Thyroid gland (tissue), 4 donors: Measurements from ENCODE around the gene CTXND1. TPM values are rescaled to one million over a fixed set of nuclear protein-coding genes. Genes with fewer than 3 reads are reported as not detected.

ENCODE experiments used
- DNase-seq, 2 donors: peaks; one replicate each; pipeline ENCODE4 v3.0.0-alpha.2; 2019
- H3K27ac ChIP-seq, 3 donors: fragments of 200-600 bp; sonication (generic); 1 replicate in 2 of 3; 2 replicates in 1 of 3; pipeline ENCODE4 v1.5.1; 2016 to 2019; ENCODE audit warnings: mild to moderate bottlenecking in 1 of 3, moderate library complexity in 1 of 3
- H3K27me3 ChIP-seq: fragments of 200-600 bp; sonication (generic); one replicate; pipeline ENCODE4 v1.5.1; 2019
- H3K36me3 ChIP-seq, 2 donors: fragments of 200-600 bp; sonication (generic); one replicate each; pipeline ENCODE4 v1.5.1; 2016 to 2019
- H3K4me1 ChIP-seq, 2 donors: fragments of 200-600 bp; sonication (generic); one replicate each; pipeline ENCODE4 v1.5.1; 2017 to 2019
- H3K4me3 ChIP-seq, 3 donors: fragments of 200-600 bp; sonication (generic); replicated peaks in 1 of 3; 1 replicate in 2 of 3; 2 replicates in 1 of 3; pipeline ENCODE4 v1.5.1; 2016; ENCODE audit warnings: mild to moderate bottlenecking in 1 of 3
- H3K9me3 ChIP-seq: fragments of 200-600 bp; sonication (generic); one replicate; pipeline ENCODE4 v1.5.1; 2017
- POLR2A ChIP-seq, 2 donors: fragments of 450-650 bp; IDR thresholded peaks; one replicate each; pipeline ENCODE4 v1.6.1; 2017; ENCODE audit warnings: antibody characterized with exemption in 2 of 2, mild to moderate bottlenecking in 2 of 2, moderate library complexity in 1 of 2
- WGBS, 2 donors: methylation state at CpG; one replicate each; pipeline ENCODE4 v1.1.5; 2017; 5-methylcytosine and 5-hydroxymethylcytosine counted together
- intact Hi-C: fragments of 100-400 bp; cut with DNase I; formaldehyde crosslinking; loops from one replicate; pipeline ENCODE4 v1.15.1; 2023
- total RNA-seq, 4 donors: library from RNA; depleted of rRNA; stranded (reverse); fragments of >200 nt; gene quantifications; one replicate each; pipeline ENCODE4 v1.2.3, GENCODE V29; 2016
- TF ChIP-seq, protein P1 (sequence below), 6 experiments: fragments of 200-600 bp in 3 of 6; fragments of 450-650 bp in 3 of 6; sonication (generic) in 3 of 6; IDR thresholded peaks; one replicate each; pipeline ENCODE4 v1.5.1; 2016 to 2019; ENCODE audit warnings: antibody characterized with exemption in 6 of 6, mild to moderate bottlenecking in 2 of 6, inconsistent platforms in 1 of 6, moderate library complexity in 1 of 6

CTXND1 gene
- total RNA-seq, 4 donors from 2014 or later = 0.13 to 0.27 (median 0.24) TPM; not detected in 1

DNA sequence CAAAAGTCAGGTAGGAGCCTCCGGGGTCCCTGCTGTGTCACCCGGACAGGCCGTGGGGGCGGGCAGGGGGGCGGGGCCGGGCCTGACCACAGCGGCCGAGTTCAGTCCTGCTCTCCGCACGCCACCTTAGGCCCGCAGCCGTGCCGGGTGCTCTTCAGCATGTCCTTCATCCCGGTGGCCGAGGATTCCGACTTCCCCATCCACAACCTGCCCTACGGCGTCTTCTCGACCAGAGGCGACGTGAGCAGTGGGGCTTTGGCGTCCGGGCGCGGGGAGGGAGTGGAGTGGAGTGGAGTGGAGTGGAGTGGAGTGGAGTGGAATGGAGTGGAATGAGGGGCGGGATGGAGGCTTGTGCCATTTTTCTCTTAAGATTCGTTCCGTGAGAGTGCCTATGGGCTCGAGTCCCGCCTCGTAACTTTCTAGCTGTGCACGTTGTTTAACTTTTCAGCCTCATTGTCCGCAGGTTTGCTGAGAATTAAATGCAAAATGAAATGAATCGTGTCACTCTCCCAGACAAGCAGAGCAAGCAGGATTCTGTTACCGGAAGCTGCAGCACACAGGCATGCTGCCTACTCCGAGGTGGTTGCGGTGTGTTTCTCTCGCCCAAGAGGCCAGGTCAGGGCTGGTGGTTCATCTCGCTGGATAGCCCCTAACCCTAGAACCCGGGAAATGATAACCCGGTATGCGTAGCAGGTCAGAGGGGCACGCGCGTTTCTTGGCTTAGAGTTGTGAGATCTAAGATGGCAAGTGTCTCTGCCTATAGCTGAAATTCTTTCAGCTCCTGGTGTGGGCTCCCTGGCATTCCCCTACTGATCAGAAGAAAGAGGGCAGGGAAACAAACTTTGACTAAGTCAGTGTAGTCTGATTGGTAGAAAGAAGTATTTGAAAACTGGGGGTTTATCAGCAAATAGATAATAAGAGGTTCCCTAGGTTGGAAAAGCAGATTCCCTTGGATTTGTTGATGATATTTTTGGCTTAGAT is 98.8 kb downstream of the CTXND1 start, which contains the start of gene FAH:
Gene FAH (plus strand): TSS at position 104 of the 981 bp plus-strand sequence. CDS start 56 bp downstream, at position 160.
- Histone ChIP-seq H3K4me3 (peak within 1 kb of the TSS; percentile 6 to 57 (median 34)), H3K27ac (peak within 1 kb of the TSS; percentile 64 to 88 (median 83)), H3K4me1 (peaks cover 26 to 42% of the 10 kb centered on the region in 2 donors), H3K36me3 (no peaks in the 10 kb centered on the region), H3K27me3 (no peaks in the 10 kb centered on the region), H3K9me3 (no peaks in the 10 kb centered on the region)
- WGBS, 2 donors = 3 to 5% methylated on average over 29 to 44 of the region's 45 CpGs
- peak in 1 of 2 donors; percentile 59 for TF ChIP-seq POLR2A (IDR thresholded peaks at IDR 0.05)
- TF ChIP-seq, protein P1, sequence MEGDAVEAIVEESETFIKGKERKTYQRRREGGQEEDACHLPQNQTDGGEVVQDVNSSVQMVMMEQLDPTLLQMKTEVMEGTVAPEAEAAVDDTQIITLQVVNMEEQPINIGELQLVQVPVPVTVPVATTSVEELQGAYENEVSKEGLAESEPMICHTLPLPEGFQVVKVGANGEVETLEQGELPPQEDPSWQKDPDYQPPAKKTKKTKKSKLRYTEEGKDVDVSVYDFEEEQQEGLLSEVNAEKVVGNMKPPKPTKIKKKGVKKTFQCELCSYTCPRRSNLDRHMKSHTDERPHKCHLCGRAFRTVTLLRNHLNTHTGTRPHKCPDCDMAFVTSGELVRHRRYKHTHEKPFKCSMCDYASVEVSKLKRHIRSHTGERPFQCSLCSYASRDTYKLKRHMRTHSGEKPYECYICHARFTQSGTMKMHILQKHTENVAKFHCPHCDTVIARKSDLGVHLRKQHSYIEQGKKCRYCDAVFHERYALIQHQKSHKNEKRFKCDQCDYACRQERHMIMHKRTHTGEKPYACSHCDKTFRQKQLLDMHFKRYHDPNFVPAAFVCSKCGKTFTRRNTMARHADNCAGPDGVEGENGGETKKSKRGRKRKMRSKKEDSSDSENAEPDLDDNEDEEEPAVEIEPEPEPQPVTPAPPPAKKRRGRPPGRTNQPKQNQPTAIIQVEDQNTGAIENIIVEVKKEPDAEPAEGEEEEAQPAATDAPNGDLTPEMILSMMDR (IDR thresholded peaks at IDR 0.05) = no peak
- intact Hi-C loops = loop anchor here (10.0 kb wide), 1 partner anchor 228 kb away; no protein-coding TSS in a partner anchor
- DNase-seq = peak; percentile 79 to 82

- 3% methylated on average over 9 to 12 of the region's 41 CpGs for WGBS, 2 donors
- H3K4me1 ChIP-seq = peaks cover 26 to 42% of the 10 kb centered on the region in 2 donors
- DNase-seq = peak; percentile 98
- no peaks in the 10 kb centered on the region for H3K36me3 ChIP-seq
- H3K27me3 ChIP-seq = no peaks in the 10 kb centered on the region
- H3K4me3 ChIP-seq = peak overlapping the region in 2 of 3 donors; percentile 6 to 57
- TF ChIP-seq, protein P1 (IDR thresholded peaks at IDR 0.05) = no peak
- TF ChIP-seq POLR2A (IDR thresholded peaks at IDR 0.05) = peak in 1 of 2 donors; percentile 55
- H3K27ac ChIP-seq = peak overlapping the region; percentile 64 to 88 (median 83)
- intact Hi-C loops = loop anchor here (10.0 kb wide), 1 partner anchor 228 kb away; no protein-coding TSS in a partner anchor
- H3K9me3 ChIP-seq = no peaks in the 10 kb centered on the region
Measured at GRCh38 chr15:80152180-80152895, 99.7 kb downstream of the CTXND1 start.

GRCh38 chr15:80151576-80151975 is 100.4 kb downstream of the CTXND1 start:
- no peaks in the 10 kb centered on the region for H3K9me3 ChIP-seq
- H3K4me3 ChIP-seq = no peak overlapping the region
- H3K27ac ChIP-seq = peak overlapping the region; percentile 47 to 72 (median 64)
- intact Hi-C loops = loop anchor here (10.0 kb wide), 1 partner anchor 227 kb away; no protein-coding TSS in a partner anchor
- TF ChIP-seq, protein P1 (IDR thresholded peaks at IDR 0.05) = no peak
- TF ChIP-seq POLR2A (IDR thresholded peaks at IDR 0.05) = no peak
- H3K36me3 ChIP-seq = no peaks in the 10 kb centered on the region
- peak in 1 of 2 donors; percentile 39 for DNase-seq
- WGBS, 2 donors = 25 to 51% methylated on average over 3 of the region's 3 CpGs
- peaks cover 26 to 42% of the 10 kb centered on the region in 2 donors for H3K4me1 ChIP-seq
- H3K27me3 ChIP-seq = no peaks in the 10 kb centered on the region

DNA sequence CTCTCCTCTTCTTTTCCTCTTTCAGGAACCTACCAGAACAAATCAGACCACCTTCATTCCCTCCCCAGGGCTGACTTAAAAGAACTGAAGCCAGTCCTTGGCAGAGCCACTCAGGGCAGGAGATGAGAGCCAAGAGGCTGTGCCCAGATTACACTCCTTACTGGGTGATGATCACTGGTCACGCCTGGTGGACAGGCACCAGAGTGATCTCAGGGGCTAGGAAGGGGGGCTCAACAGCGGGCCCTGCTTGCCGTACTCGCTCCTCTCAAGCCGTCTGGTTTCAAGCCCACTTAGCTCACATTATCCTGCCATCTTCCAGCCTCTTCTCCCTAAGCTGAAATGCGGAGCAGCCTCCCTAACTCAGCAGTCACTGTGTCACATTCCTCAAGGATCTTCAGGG is 100.9 kb downstream of the CTXND1 start:
- H3K27ac ChIP-seq = peak overlapping the region; percentile 47 to 72 (median 64)

More for the DNA sequence above, 100.9 kb downstream of the CTXND1 start:
- H3K27me3 ChIP-seq = no peaks in the 10 kb centered on the region
- no peaks in the 10 kb centered on the region for H3K36me3 ChIP-seq
- TF ChIP-seq, protein P1 (IDR thresholded peaks at IDR 0.05) = no peak
- no peak for TF ChIP-seq POLR2A (IDR thresholded peaks at IDR 0.05)
- WGBS, 2 donors = 25 to 44% methylated on average over 6 of the region's 6 CpGs
- peaks cover 26 to 39% of the 10 kb centered on the region in 2 donors for H3K4me1 ChIP-seq
- intact Hi-C loops = loop anchor here (10.0 kb wide), 1 partner anchor 226 kb away; no protein-coding TSS in a partner anchor
- DNase-seq = peak; percentile 79 to 83
- no peaks in the 10 kb centered on the region for H3K9me3 ChIP-seq
- no peak overlapping the region for H3K4me3 ChIP-seq

Other genes with a start within 250 kb of the CTXND1 start
- 100 to 1,000 TPM; 215 to 324 (median 226) TPM for gene ZFAND6, start 192.5 kb downstream of the CTXND1 start, total RNA-seq
- 10 to 100 TPM; 14.0 to 30.2 (median 21.2) TPM for gene FAH, start 99.2 kb downstream of the CTXND1 start, total RNA-seq
- gene ARNT2, start 152.2 kb upstream of the CTXND1 start, total RNA-seq = 10 to 100 TPM in 2 of 4 donors, 1 to 10 TPM in 2; 9.4 to 19.1 (median 13.8) TPM